BE2C (cell line): ENCODE measurements around the gene SCG2.

Experiments
- DNase-seq: peaks from one replicate; pipeline ENCODE4 v3.0.0-alpha.2; 2020
- H3K27me3 ChIP-seq: fragments of 250-450 bp; sonication (Bioruptor Pico); 2 replicates; pipeline ENCODE4 v1.5.1; 2020; ENCODE audit warnings: mild to moderate bottlenecking
- H3K36me3 ChIP-seq: fragments of 250-450 bp; sonication (Bioruptor Pico); 2 replicates; pipeline ENCODE4 v1.5.1; 2020; ENCODE audit warnings: mild to moderate bottlenecking
- H3K4me1 ChIP-seq: fragments of 250-450 bp; sonication (Bioruptor Pico); 2 replicates; pipeline ENCODE4 v1.5.1; 2020
- H3K4me3 ChIP-seq: 2 replicates; pipeline ENCODE4 v1.5.1; 2011; ENCODE audit warnings: low read depth, low read length
- H3K9me3 ChIP-seq: fragments of 250-450 bp; sonication (Bioruptor Pico); 2 replicates; pipeline ENCODE4 v1.5.1; 2020
- CTCF ChIP-seq: IDR thresholded peaks from 2 replicates; pipeline ENCODE4 v1.5.1; 2012; ENCODE audit warnings: mild to moderate bottlenecking, low read depth, low read length

SCG2 gene

GRCh38 chr2:223614534-223614933 lies 12.4 kb upstream of the SCG2 start:
- H3K4me1 ChIP-seq: peaks cover 6% of the 10 kb centered on the region; the same call in 1 of the 2 replicates
- no peaks in the 10 kb centered on the region for H3K9me3 ChIP-seq
- H3K4me3 ChIP-seq: no peak overlapping the region
- H3K36me3 ChIP-seq: no peaks in the 10 kb centered on the region
- no peak for DNase-seq
- TF ChIP-seq CTCF: no peak
- no peaks in the 10 kb centered on the region for H3K27me3 ChIP-seq

- peak overlapping the region; percentile 66 for H3K4me3 ChIP-seq
- no peaks in the 10 kb centered on the region for H3K9me3 ChIP-seq
- no peaks in the 10 kb centered on the region for H3K36me3 ChIP-seq
- peaks cover 6% of the 10 kb centered on the region; the same call in 1 of the 2 replicates for H3K4me1 ChIP-seq
- 0 out of 2 replicates have a peak, but pooled peaks have one; percentile 9 for TF ChIP-seq CTCF
- peak; percentile 90 for DNase-seq
- H3K27me3 ChIP-seq: no peaks in the 10 kb centered on the region
These were observed 11.1 kb upstream of the SCG2 start for GRCh38 chr2:223613017-223613950.

GRCh38 chr2:223612501-223612900 lies 10.3 kb upstream of the SCG2 start:
- no peak for TF ChIP-seq CTCF
- peak overlapping the region; percentile 66 for H3K4me3 ChIP-seq
- H3K27me3 ChIP-seq: no peaks in the 10 kb centered on the region

GRCh38 chr2:223611061-223611460 lies 8.9 kb upstream of the SCG2 start:
- no peak for TF ChIP-seq CTCF
- H3K36me3 ChIP-seq: no peaks in the 10 kb centered on the region
- no peak for DNase-seq
- H3K9me3 ChIP-seq: no peaks in the 10 kb centered on the region
- no peaks in the 10 kb centered on the region for H3K27me3 ChIP-seq
- H3K4me1 ChIP-seq: peaks cover 6% of the 10 kb centered on the region; the same call in 1 of the 2 replicates
- no peak overlapping the region for H3K4me3 ChIP-seq

More at GRCh38 chr2:223612501-223612900, 10.3 kb upstream of the SCG2 start:
- Histone ChIP-seq H3K9me3 (no peaks in the 10 kb centered on the region), H3K4me1 (peaks cover 6% of the 10 kb centered on the region; the same call in 1 of the 2 replicates), H3K36me3 (no peaks in the 10 kb centered on the region)
- no peak for DNase-seq

- DNase-seq: no peak
- Histone ChIP-seq H3K4me3 (no peak overlapping the region), H3K4me1 (peaks cover 7% of the 10 kb centered on the region), H3K9me3 (no peaks in the 10 kb centered on the region), H3K27me3 (no peaks in the 10 kb centered on the region), H3K36me3 (no peaks in the 10 kb centered on the region)
- no peak for TF ChIP-seq CTCF
These were observed 5.3 kb upstream of the SCG2 start for GRCh38 chr2:223607476-223607875.

- no peak for TF ChIP-seq CTCF
- Histone ChIP-seq H3K27me3 (no peaks in the 10 kb centered on the region), H3K4me3 (no peak overlapping the region), H3K9me3 (no peaks in the 10 kb centered on the region), H3K36me3 (no peaks in the 10 kb centered on the region), H3K4me1 (peaks cover 7% of the 10 kb centered on the region)
- no peak for DNase-seq
These were observed 4.8 kb upstream of the SCG2 start for GRCh38 chr2:223606946-223607345.
